NCI-H526 treated with DMSO at 0.1 percent for 48 hours (cell line): ENCODE results near the gene DIP2C.
A peak's percentile ranks its signal among the peaks of the same experiment; 100 is the strongest.
"Not testable (repeated sequence)": the region's sequence is repeated elsewhere in the genome, so short reads cannot be mapped to it uniquely, and the experiment has no call there.

ENCODE experiments used
- DNase-seq: peaks from one replicate; lab custom pipeline; 2025; lab: John Stamatoyannopoulos, UW

The DIP2C gene

GRCh38 chr10:326894-327635, 362.4 kb downstream of the DIP2C start:
- no peak for DNase-seq

GRCh38 chr10:326350-326749, 363.1 kb downstream of the DIP2C start:
- DNase-seq = no peak

GRCh38 chr10:325282-325681, 364.2 kb downstream of the DIP2C start:
- no peak for DNase-seq

- no peak for DNase-seq
Observed at GRCh38 chr10:324593-324992, 364.9 kb downstream of the DIP2C start.

GRCh38 chr10:323651-324293, 365.7 kb downstream of the DIP2C start:
- DNase-seq = no peak

- DNase-seq = not testable (repeated sequence)
Observed at GRCh38 chr10:323046-323445, 366.4 kb downstream of the DIP2C start.

- no peak for DNase-seq
Observed at GRCh38 chr10:320771-321170, 368.7 kb downstream of the DIP2C start.

- no peak for DNase-seq
Observed at GRCh38 chr10:317926-318325, 371.5 kb downstream of the DIP2C start.

GRCh38 chr10:317271-317769, 372.1 kb downstream of the DIP2C start:
- DNase-seq = no peak

- no peak for DNase-seq
Observed at GRCh38 chr10:316390-316789, 373.1 kb downstream of the DIP2C start.

- DNase-seq = no peak
Observed at GRCh38 chr10:314871-315270, 374.6 kb downstream of the DIP2C start.

GRCh38 chr10:314381-314780, 375.1 kb downstream of the DIP2C start:
- no peak for DNase-seq

GRCh38 chr10:311901-312665, 377.4 kb downstream of the DIP2C start:
- DNase-seq = no peak

GRCh38 chr10:310976-311639, 378.4 kb downstream of the DIP2C start:
- DNase-seq = no peak

GRCh38 chr10:310371-310770, 379.1 kb downstream of the DIP2C start:
- DNase-seq = no peak

- no peak for DNase-seq
Observed at GRCh38 chr10:308572-309085, 380.8 kb downstream of the DIP2C start.

GRCh38 chr10:308101-308500, 381.4 kb downstream of the DIP2C start:
- DNase-seq = no peak

- DNase-seq = no peak
Observed at GRCh38 chr10:307659-308058, 381.8 kb downstream of the DIP2C start.

- DNase-seq = peak; percentile 0
Observed at GRCh38 chr10:306675-307185, 382.7 kb downstream of the DIP2C start.

- DNase-seq = no peak
Observed at GRCh38 chr10:306007-306674, 383.3 kb downstream of the DIP2C start.

- DNase-seq = no peak
Observed at GRCh38 chr10:305034-305433, 384.4 kb downstream of the DIP2C start.
